OCI-LY7 (cell line): ENCODE measurements around the gene PPP1CA. TPM values are rescaled to one million over a fixed set of nuclear protein-coding genes. Genes with fewer than 3 reads are reported as not detected.

Source experiments
- BruUV-seq: library from RNA; stranded (reverse); fragments of 400-500 nt; replicated peaks from 2 replicates; lab custom pipeline; 2021; lab: Mats Ljungman, UMichigan
- CTCF ChIA-PET: fragments of 300-600 bp; sonication (Branson Sonifier 250); formaldehyde crosslinking; loops from one replicate; lab custom pipeline; 2022; ENCODE audit warnings: antibody characterized with exemption; ENCODE audit not compliant: unreplicated experiment; lab: Charles Lee
- POLR2A ChIA-PET: fragments of 300-600 bp; sonication (Branson Sonifier 250); formaldehyde crosslinking; loops from one replicate; lab custom pipeline; 2022; ENCODE audit warnings: antibody characterized with exemption; lab: Charles Lee
- DNase-seq: peaks from one replicate; pipeline ENCODE4 v3.0.0-alpha.2; 2015; ENCODE audit warnings: low spot score
- H2AFZ ChIP-seq: fragments of 200-600 bp; sonication (generic), shearing (Covaris generic); 2 replicates; pipeline ENCODE4 v1.6.1; 2014; ENCODE audit warnings: mild to moderate bottlenecking, antibody characterized with exemption, low read length, moderate library complexity
- H3K27ac ChIP-seq: fragments of 200-600 bp; sonication (generic); 2 replicates; pipeline ENCODE4 v1.5.1; 2014; ENCODE audit warnings: mixed run types, low read depth, mild to moderate bottlenecking, moderate library complexity, low read length, inconsistent platforms; ENCODE audit not compliant: poor library complexity, severe bottlenecking
- H3K36me3 ChIP-seq: fragments of 200-600 bp; sonication (generic); 2 replicates; pipeline ENCODE4 v1.6.1; 2014; ENCODE audit warnings: mild to moderate bottlenecking, antibody characterized with exemption, low read length, moderate library complexity, mixed read lengths; ENCODE audit not compliant: insufficient read depth
- H3K4me1 ChIP-seq: fragments of 200-600 bp; sonication (generic); 2 replicates; pipeline ENCODE4 v1.5.1; 2014; ENCODE audit warnings: mild to moderate bottlenecking, low read length; ENCODE audit not compliant: insufficient read depth, poor library complexity, severe bottlenecking
- H3K4me2 ChIP-seq: fragments of 200-600 bp; sonication (generic); 2 replicates; pipeline ENCODE4 v1.6.1; 2014; ENCODE audit warnings: mild to moderate bottlenecking, low read length
- H3K4me3 ChIP-seq: fragments of 200-600 bp; sonication (generic); 2 replicates; pipeline ENCODE4 v1.5.1; 2014; ENCODE audit warnings: mild to moderate bottlenecking, low read depth, low read length; ENCODE audit not compliant: poor library complexity, severe bottlenecking
- H3K79me2 ChIP-seq: fragments of 200-600 bp; sonication (generic); 2 replicates; pipeline ENCODE4 v1.6.1; 2016; ENCODE audit warnings: low read depth, mild to moderate bottlenecking, low read length, moderate library complexity, mixed read lengths; ENCODE audit not compliant: insufficient read depth
- H3K9me2 ChIP-seq: fragments of 200-600 bp; sonication (generic); 2 replicates; pipeline ENCODE4 v1.6.1; 2016; ENCODE audit warnings: mild to moderate bottlenecking, low read length, mixed read lengths; ENCODE audit not compliant: insufficient read depth
- H3K9me3 ChIP-seq: fragments of 200-600 bp; sonication (generic); 2 replicates; pipeline ENCODE4 v1.6.1; 2014; ENCODE audit warnings: mild to moderate bottlenecking, mixed run types, low read length, mixed read lengths
- H4K20me1 ChIP-seq: fragments of 200-600 bp; sonication (generic); 2 replicates; pipeline ENCODE4 v1.6.1; 2014; ENCODE audit warnings: mild to moderate bottlenecking, antibody characterized with exemption, low read length, moderate library complexity, mixed read lengths; ENCODE audit not compliant: insufficient read depth
- CTCF ChIP-seq: fragments of 200-600 bp; sonication (generic); conservative IDR thresholded peaks from 2 replicates; pipeline ENCODE4 v1.5.1; 2014; ENCODE audit warnings: mild to moderate bottlenecking, antibody characterized with exemption, low read length, moderate library complexity, mixed read lengths
- EZH2phosphoT487 ChIP-seq: fragments of 200-600 bp; sonication (generic); IDR thresholded peaks from 2 replicates; pipeline ENCODE4 v1.6.1; 2018; ENCODE audit warnings: low read depth, borderline replicate concordance, mild to moderate bottlenecking, mixed run types, antibody characterized with exemption, low read length, moderate library complexity, mixed read lengths
- intact Hi-C: fragments of 100-400 bp; cut with micrococcal nuclease; formaldehyde crosslinking; loops from one replicate; pipeline ENCODE4 v1.10.0; 2022; ENCODE audit not compliant: unreplicated experiment
- total RNA-seq, 2 experiments: library from RNA; depleted of rRNA in 1 of 2; stranded (reverse); fragments of >200 nt in 1 of 2; shearing (Covaris generic) in 1 of 2; gene quantifications; 2 replicates each; pipeline ENCODE4 v1.2.3, GENCODE V29; 2014 to 2022

Gene PPP1CA
- total RNA-seq, 2 experiments from 2014 or later, result 210 to 311 TPM

DNA sequence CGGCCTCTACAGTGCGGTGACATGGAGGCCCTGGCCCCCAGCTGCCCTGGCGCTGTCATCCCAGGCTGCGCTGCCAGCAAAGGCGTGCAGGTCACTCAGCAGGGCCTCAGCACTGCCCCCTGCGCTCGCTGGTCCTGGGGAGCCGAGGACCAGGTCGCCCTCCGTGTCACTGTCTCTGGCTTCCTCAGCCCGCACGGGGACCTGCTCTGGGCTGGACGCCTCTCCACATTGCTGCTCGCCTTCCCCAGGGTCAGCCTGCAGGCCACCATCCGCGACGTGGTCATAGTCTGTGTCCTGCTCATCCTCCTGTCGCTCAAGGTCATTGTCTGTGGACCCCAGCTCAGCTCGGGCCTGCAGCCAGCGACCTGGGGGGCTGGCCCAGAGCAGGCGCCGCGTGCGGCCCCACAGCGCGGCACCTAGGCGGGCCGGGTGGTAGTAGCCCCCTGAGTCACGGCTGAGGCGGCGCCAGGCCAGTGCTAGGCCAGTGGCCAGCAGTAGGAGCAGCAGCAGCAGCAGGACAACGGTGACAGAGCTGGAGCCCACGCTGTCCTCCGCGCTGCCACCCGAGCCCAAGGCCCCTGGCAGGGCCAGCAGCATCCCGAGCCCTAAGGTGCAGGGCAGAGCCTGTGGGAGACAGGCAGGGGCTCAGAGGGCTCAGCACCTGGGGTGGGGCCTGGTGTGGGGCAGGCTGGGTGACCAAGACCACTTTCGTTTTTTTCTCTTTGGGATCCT lies 34.2 kb upstream of the PPP1CA start:
- H3K4me3 ChIP-seq, result peak overlapping the region; percentile 81
- BruUV-seq, result TSS peak; percentile 88
- H3K27ac ChIP-seq, result peak overlapping the region; percentile 94
- no peak overlapping the region for H2AFZ ChIP-seq
- peaks cover 69% of the 10 kb centered on the region for H3K4me1 ChIP-seq
- no peaks in the 10 kb centered on the region for H3K9me2 ChIP-seq
- no peaks in the 10 kb centered on the region for H3K9me3 ChIP-seq
- CTCF ChIA-PET, result interaction anchor here (0.5 kb wide), 2 partner anchors 43 to 1856 kb away, joined by 3 to 4 read pairs; no protein-coding TSS in a partner anchor
- H3K79me2 ChIP-seq, result peaks cover 29% of the 10 kb centered on the region
- no peak for TF ChIP-seq EZH2phosphoT487
- no peak for TF ChIP-seq CTCF
- POLR2A ChIA-PET, result interaction anchor here (2.6 to 3.6 kb wide), 4 partner anchors 24 to 33 kb away, joined by 18 to 38 read pairs (median 29); partner anchors contain the start of genes PPP1CA, TBC1D10C and TMEM134
- peaks cover 12% of the 10 kb centered on the region for H4K20me1 ChIP-seq
- H3K4me2 ChIP-seq, result peak overlapping the region; percentile 97
- peaks cover 68% of the 10 kb centered on the region for H3K36me3 ChIP-seq
- no peak for DNase-seq
- intact Hi-C loops, result loop anchor here (2.0 kb wide), 1 partner anchor 27 kb away; no protein-coding TSS in a partner anchor

- Histone ChIP-seq H3K9me2 (no peaks in the 10 kb centered on the region), H3K27ac (peak overlapping the region; percentile 94), H3K79me2 (peaks cover 29% of the 10 kb centered on the region), H4K20me1 (peaks cover 12% of the 10 kb centered on the region), H3K4me3 (peak overlapping the region; percentile 81), H3K9me3 (no peaks in the 10 kb centered on the region), H2AFZ (no peak overlapping the region), H3K4me1 (peaks cover 62% of the 10 kb centered on the region), H3K4me2 (peak overlapping the region; percentile 97), H3K36me3 (peaks cover 71% of the 10 kb centered on the region)
- TF ChIP-seq CTCF (no peak), EZH2phosphoT487 (no peak)
- no peak for DNase-seq
- BruUV-seq, result no TSS peak
- POLR2A ChIA-PET, result interaction anchor here (3.3 kb wide), 1 partner anchor 32 kb away, joined by 38 read pairs; the partner anchor contains the start of genes PPP1CA and TBC1D10C
- CTCF ChIA-PET, result no interaction called here
- intact Hi-C loops, result no loop called here
Observed at GRCh38 chr11:67435031-67435726, 33.5 kb upstream of the PPP1CA start.
